WTC11 (cell line): Measurements from ENCODE around the gene GTSE1. TPM values are rescaled to one million over a fixed set of nuclear protein-coding genes. Genes with fewer than 3 reads are reported as not detected.

Experiments used
- ATAC-seq: fragments of 200-7000 bp; cut with Tn5 transposase; 2 replicates; pipeline ENCODE4 v1.10.0; 2021; ENCODE audit warnings: mild to moderate bottlenecking, moderate library complexity
- CTCF ChIA-PET: fragments of 300-600 bp; sonication (Branson Sonifier 250); formaldehyde crosslinking; loops from one replicate; lab custom pipeline; 2021; ENCODE audit warnings: antibody characterized with exemption; lab: Charles Lee
- POLR2A ChIA-PET: fragments of 350-600 bp; sonication (Branson Sonifier 250); formaldehyde crosslinking; loops from one replicate; lab custom pipeline; 2021; ENCODE audit warnings: antibody characterized with exemption; lab: Charles Lee
- DNase-seq: peaks from one replicate; pipeline ENCODE4 v3.0.0; 2021; ENCODE audit warnings: low spot score
- H3K27ac Mint-ChIP-seq: 2 replicates; pipeline ENCODE4 v1.8.0; 2021; ENCODE audit warnings: mixed read lengths
- H3K27me3 Mint-ChIP-seq: 2 replicates; pipeline ENCODE4 v1.8.0; 2021; ENCODE audit warnings: low read depth, mild to moderate bottlenecking, moderate library complexity, mixed read lengths
- H3K36me3 Mint-ChIP-seq: 2 replicates; pipeline ENCODE4 v1.8.0; 2021; ENCODE audit warnings: mixed read lengths
- H3K4me1 Mint-ChIP-seq: 2 replicates; pipeline ENCODE4 v1.8.0; 2022; ENCODE audit warnings: mixed read lengths
- H3K4me3 Mint-ChIP-seq: 2 replicates; pipeline ENCODE4 v1.8.0; 2021; ENCODE audit warnings: mild to moderate bottlenecking, moderate library complexity, mixed read lengths
- H3K9me3 Mint-ChIP-seq: 2 replicates; pipeline ENCODE4 v1.8.0; 2021; ENCODE audit warnings: mixed read lengths
- CBFB ChIP-seq: sonication (generic); formaldehyde crosslinking; IDR thresholded peaks from 2 replicates; pipeline ENCODE4 v1.8.1; 2022; ENCODE audit warnings: mild to moderate bottlenecking, low read depth, missing genetic modification reagents
- FOXP4 ChIP-seq: sonication (generic); formaldehyde crosslinking; IDR thresholded peaks from 2 replicates; pipeline ENCODE4 v1.8.0; 2022; ENCODE audit warnings: mild to moderate bottlenecking, missing genetic modification reagents
- HMGA2 ChIP-seq: fragments of 250-450 bp; sonication (Bioruptor Pico); IDR thresholded peaks from 2 replicates; pipeline ENCODE4 v1.4.0; 2021; ENCODE audit warnings: mild to moderate bottlenecking, moderate library complexity
- MXD4 ChIP-seq: fragments of 250-450 bp; sonication (Bioruptor Pico); IDR thresholded peaks from 2 replicates; pipeline ENCODE4 v1.8.0; 2021; ENCODE audit warnings: mild to moderate bottlenecking, moderate library complexity, borderline replicate concordance
- MYBL2 ChIP-seq: sonication (generic); formaldehyde crosslinking; IDR thresholded peaks from 2 replicates; pipeline ENCODE4 v1.8.1; 2023; ENCODE audit warnings: mild to moderate bottlenecking, moderate library complexity, missing genetic modification reagents
- NFATC4 ChIP-seq: fragments of 250-450 bp; sonication (Bioruptor Pico); IDR thresholded peaks from 2 replicates; pipeline ENCODE4 v1.9.0; 2021; ENCODE audit warnings: mild to moderate bottlenecking
- NR1H2 ChIP-seq: sonication (generic); formaldehyde crosslinking; IDR thresholded peaks from 2 replicates; pipeline ENCODE4 v1.9.0; 2021; ENCODE audit warnings: mild to moderate bottlenecking, moderate library complexity, missing genetic modification reagents
- OVOL2 ChIP-seq: fragments of 250-450 bp; sonication (Bioruptor Pico); IDR thresholded peaks from 2 replicates; pipeline ENCODE4 v1.9.0; 2021; ENCODE audit warnings: mild to moderate bottlenecking, borderline replicate concordance
- RELA ChIP-seq: sonication (generic); formaldehyde crosslinking; IDR thresholded peaks from 2 replicates; pipeline ENCODE4 v1.8.1; 2022; ENCODE audit warnings: missing genetic modification reagents, mild to moderate bottlenecking, borderline replicate concordance
- SOX15 ChIP-seq: fragments of 250-450 bp; sonication (Bioruptor Pico); IDR thresholded peaks from 2 replicates; pipeline ENCODE4 v1.9.0; 2021; ENCODE audit warnings: mild to moderate bottlenecking
- ZNF281 ChIP-seq: sonication (generic); formaldehyde crosslinking; IDR thresholded peaks from 2 replicates; pipeline ENCODE4 v1.8.0; 2023; ENCODE audit warnings: mild to moderate bottlenecking, missing genetic modification reagents
- ZNF423 ChIP-seq: fragments of 250-450 bp; sonication (Bioruptor Pico); IDR thresholded peaks from 2 replicates; pipeline ENCODE4 v2.1.2; 2022; ENCODE audit warnings: mild to moderate bottlenecking, moderate library complexity
- total RNA-seq: library from RNA; stranded (reverse); gene quantifications from 3 replicates; pipeline ENCODE4 v1.2.3, GENCODE V29; 2021
- TF ChIP-seq, protein P1 (sequence below): sonication (generic); formaldehyde crosslinking; IDR thresholded peaks from 2 replicates; pipeline ENCODE4 v1.8.1; 2023; ENCODE audit warnings: mild to moderate bottlenecking, missing genetic modification reagents, moderate library complexity
- TF ChIP-seq, protein P2 (sequence below): sonication (generic); formaldehyde crosslinking; IDR thresholded peaks from 2 replicates; pipeline ENCODE4 v1.8.0; 2022; ENCODE audit warnings: mild to moderate bottlenecking, missing genetic modification reagents
- TF ChIP-seq, protein P3 (sequence below): sonication (generic); formaldehyde crosslinking; IDR thresholded peaks from 2 replicates; pipeline ENCODE4 v1.8.1; 2022; ENCODE audit warnings: mild to moderate bottlenecking, missing genetic modification reagents, moderate library complexity, borderline replicate concordance
- TF ChIP-seq, protein P4 (sequence below): sonication (generic); formaldehyde crosslinking; IDR thresholded peaks from 2 replicates; pipeline ENCODE4 v1.8.0; 2023; ENCODE audit warnings: missing genetic modification reagents, mild to moderate bottlenecking, borderline replicate concordance
- TF ChIP-seq, protein P5 (sequence below): fragments of 250-450 bp; sonication (Bioruptor Pico); conservative IDR thresholded peaks from 2 replicates; pipeline ENCODE4 v1.9.0; 2021; ENCODE audit warnings: mild to moderate bottlenecking

Gene GTSE1
- total RNA-seq, 1 experiment from 2014 or later: 56.1 TPM

- no peak for DNase-seq
- H3K9me3 Mint-ChIP-seq: no peaks in the 10 kb centered on the region
- H3K27me3 Mint-ChIP-seq: no peaks in the 10 kb centered on the region
- TF ChIP-seq OVOL2 (CRISPR knock-in tag) (no peak), NFATC4 (CRISPR knock-in tag) (no peak), NR1H2 (CRISPR knock-in tag) (no peak), FOXP4 (CRISPR knock-in tag) (no peak), MXD4 (CRISPR knock-in tag) (no peak), SOX15 (no peak), MYBL2 (CRISPR knock-in tag) (no peak), CBFB (CRISPR knock-in tag) (no peak), RELA (CRISPR knock-in tag) (no peak), HMGA2 (CRISPR knock-in tag) (no peak), ZNF281 (CRISPR knock-in tag) (no peak), ZNF423 (CRISPR knock-in tag) (no peak)
- TF ChIP-seq, protein P1, sequence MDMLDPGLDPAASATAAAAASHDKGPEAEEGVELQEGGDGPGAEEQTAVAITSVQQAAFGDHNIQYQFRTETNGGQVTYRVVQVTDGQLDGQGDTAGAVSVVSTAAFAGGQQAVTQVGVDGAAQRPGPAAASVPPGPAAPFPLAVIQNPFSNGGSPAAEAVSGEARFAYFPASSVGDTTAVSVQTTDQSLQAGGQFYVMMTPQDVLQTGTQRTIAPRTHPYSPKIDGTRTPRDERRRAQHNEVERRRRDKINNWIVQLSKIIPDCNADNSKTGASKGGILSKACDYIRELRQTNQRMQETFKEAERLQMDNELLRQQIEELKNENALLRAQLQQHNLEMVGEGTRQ (CRISPR knock-in tag): no peak
- TF ChIP-seq, protein P2, sequence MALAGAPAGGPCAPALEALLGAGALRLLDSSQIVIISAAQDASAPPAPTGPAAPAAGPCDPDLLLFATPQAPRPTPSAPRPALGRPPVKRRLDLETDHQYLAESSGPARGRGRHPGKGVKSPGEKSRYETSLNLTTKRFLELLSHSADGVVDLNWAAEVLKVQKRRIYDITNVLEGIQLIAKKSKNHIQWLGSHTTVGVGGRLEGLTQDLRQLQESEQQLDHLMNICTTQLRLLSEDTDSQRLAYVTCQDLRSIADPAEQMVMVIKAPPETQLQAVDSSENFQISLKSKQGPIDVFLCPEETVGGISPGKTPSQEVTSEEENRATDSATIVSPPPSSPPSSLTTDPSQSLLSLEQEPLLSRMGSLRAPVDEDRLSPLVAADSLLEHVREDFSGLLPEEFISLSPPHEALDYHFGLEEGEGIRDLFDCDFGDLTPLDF (CRISPR knock-in tag): no peak
- TF ChIP-seq, protein P3, sequence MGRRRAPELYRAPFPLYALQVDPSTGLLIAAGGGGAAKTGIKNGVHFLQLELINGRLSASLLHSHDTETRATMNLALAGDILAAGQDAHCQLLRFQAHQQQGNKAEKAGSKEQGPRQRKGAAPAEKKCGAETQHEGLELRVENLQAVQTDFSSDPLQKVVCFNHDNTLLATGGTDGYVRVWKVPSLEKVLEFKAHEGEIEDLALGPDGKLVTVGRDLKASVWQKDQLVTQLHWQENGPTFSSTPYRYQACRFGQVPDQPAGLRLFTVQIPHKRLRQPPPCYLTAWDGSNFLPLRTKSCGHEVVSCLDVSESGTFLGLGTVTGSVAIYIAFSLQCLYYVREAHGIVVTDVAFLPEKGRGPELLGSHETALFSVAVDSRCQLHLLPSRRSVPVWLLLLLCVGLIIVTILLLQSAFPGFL: no peak
- TF ChIP-seq, protein P4, sequence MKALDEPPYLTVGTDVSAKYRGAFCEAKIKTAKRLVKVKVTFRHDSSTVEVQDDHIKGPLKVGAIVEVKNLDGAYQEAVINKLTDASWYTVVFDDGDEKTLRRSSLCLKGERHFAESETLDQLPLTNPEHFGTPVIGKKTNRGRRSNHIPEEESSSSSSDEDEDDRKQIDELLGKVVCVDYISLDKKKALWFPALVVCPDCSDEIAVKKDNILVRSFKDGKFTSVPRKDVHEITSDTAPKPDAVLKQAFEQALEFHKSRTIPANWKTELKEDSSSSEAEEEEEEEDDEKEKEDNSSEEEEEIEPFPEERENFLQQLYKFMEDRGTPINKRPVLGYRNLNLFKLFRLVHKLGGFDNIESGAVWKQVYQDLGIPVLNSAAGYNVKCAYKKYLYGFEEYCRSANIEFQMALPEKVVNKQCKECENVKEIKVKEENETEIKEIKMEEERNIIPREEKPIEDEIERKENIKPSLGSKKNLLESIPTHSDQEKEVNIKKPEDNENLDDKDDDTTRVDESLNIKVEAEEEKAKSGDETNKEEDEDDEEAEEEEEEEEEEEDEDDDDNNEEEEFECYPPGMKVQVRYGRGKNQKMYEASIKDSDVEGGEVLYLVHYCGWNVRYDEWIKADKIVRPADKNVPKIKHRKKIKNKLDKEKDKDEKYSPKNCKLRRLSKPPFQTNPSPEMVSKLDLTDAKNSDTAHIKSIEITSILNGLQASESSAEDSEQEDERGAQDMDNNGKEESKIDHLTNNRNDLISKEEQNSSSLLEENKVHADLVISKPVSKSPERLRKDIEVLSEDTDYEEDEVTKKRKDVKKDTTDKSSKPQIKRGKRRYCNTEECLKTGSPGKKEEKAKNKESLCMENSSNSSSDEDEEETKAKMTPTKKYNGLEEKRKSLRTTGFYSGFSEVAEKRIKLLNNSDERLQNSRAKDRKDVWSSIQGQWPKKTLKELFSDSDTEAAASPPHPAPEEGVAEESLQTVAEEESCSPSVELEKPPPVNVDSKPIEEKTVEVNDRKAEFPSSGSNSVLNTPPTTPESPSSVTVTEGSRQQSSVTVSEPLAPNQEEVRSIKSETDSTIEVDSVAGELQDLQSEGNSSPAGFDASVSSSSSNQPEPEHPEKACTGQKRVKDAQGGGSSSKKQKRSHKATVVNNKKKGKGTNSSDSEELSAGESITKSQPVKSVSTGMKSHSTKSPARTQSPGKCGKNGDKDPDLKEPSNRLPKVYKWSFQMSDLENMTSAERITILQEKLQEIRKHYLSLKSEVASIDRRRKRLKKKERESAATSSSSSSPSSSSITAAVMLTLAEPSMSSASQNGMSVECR: no peak
- TF ChIP-seq, protein P5, sequence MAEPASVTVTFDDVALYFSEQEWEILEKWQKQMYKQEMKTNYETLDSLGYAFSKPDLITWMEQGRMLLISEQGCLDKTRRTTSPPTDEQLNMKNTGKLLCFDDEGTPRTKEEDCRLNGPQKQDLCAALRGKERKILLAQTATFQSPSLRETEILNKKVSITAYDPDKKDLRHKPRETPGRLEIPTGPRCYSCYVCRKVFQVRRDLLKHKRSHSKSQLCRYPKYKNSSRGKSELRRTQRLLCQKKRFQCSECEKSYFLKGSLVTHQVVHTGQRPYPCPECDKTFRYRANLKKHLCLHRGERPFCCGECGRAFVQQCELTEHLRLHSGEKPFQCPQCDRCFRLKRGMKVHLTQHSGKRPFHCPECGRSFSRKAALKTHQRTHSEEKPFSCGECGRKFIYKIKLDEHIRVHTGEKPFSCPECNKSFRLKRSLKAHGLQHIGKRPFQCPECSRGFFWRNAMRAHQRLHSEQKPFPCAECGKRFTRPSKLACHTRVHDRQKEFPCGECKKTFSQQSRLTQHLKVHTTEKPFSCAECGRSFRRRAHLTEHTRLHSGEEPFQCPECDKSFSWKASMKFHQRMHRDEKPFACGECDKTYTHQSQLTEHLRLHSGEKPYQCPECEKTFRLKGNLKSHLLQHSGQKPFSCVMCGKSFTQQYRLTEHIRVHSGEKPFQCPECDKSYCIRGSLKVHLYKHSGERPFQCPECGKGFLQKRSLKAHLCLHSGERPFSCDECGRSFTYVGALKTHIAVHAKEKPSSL (CRISPR knock-in tag): no peak
- POLR2A ChIA-PET: no interaction called here
- no peak overlapping the region for H3K27ac Mint-ChIP-seq
- no peak for ATAC-seq
- peaks cover 65% of the 10 kb centered on the region for H3K36me3 Mint-ChIP-seq
- CTCF ChIA-PET: no interaction called here
- H3K4me3 Mint-ChIP-seq: no peak overlapping the region
- no peaks in the 10 kb centered on the region for H3K4me1 Mint-ChIP-seq
Observed at GRCh38 chr22:46351131-46351735, 54.6 kb downstream of the GTSE1 start.
